Endothelial cell of umbilical vein (primary cell): Measurements from ENCODE around the gene IPO9. TPM values are rescaled to one million over a fixed set of nuclear protein-coding genes. Genes with fewer than 3 reads are reported as not detected.

ENCODE experiments used
- BruUV-seq: library from RNA; stranded (reverse); fragments of 400-500 nt; replicated peaks from 2 replicates; lab custom pipeline; 2021; lab: Mats Ljungman, UMichigan
- CTCF ChIA-PET: fragments of 300-600, 350-600 bp; sonication (Branson Sonifier 250); formaldehyde crosslinking; loops from one replicate; lab custom pipeline; 2021; ENCODE audit warnings: antibody characterized with exemption, inconsistent platforms; lab: Charles Lee
- POLR2A ChIA-PET: fragments of 300-600, 350-600 bp; sonication (Branson Sonifier 250); formaldehyde crosslinking; loops from one replicate; lab custom pipeline; 2021; ENCODE audit warnings: antibody characterized with exemption, inconsistent platforms; lab: Charles Lee
- DNase-seq: peaks from one replicate; pipeline ENCODE4 v3.0.0-alpha.2; 2011; ENCODE audit warnings: low read depth, low spot score
- FAIRE-seq: peaks from 2 replicates; lab custom pipeline; 2011; peaks lifted over from hg19 to GRCh38; lab: Jason Lieb, UNC
- H2AFZ ChIP-seq: 2 replicates; pipeline ENCODE4 v1.6.0; 2012; ENCODE audit warnings: low read depth, low read length, control low read depth, inconsistent platforms
- H3K27ac ChIP-seq: 2 replicates; pipeline ENCODE4 v1.5.1; 2011; ENCODE audit warnings: low read depth, mild to moderate bottlenecking, control low read depth, low read length, moderate library complexity; ENCODE audit not compliant: insufficient read depth
- H3K27me3 ChIP-seq, 2 experiments: 2 replicates each; pipeline versions ENCODE4 v1.6.0 to v1.6.1; 2011; ENCODE audit warnings: low read length in 2 of 2, mixed read lengths in 1 of 2; ENCODE audit not compliant: control insufficient read depth in 2 of 2, insufficient read depth in 2 of 2
- H3K36me3 ChIP-seq, 2 experiments: 2 replicates in 1 of 2; 3 replicates in 1 of 2; pipeline ENCODE4 v1.5.1; 2011; ENCODE audit warnings: low read length in 2 of 2, mild to moderate bottlenecking in 1 of 2, moderate library complexity in 1 of 2; ENCODE audit not compliant: control insufficient read depth in 2 of 2, insufficient read depth in 2 of 2; ENCODE audit errors: extremely low read depth in 1 of 2
- H3K4me1 ChIP-seq: 3 replicates; pipeline ENCODE4 v1.5.1; 2011; ENCODE audit warnings: mild to moderate bottlenecking, low read length; ENCODE audit not compliant: control insufficient read depth, insufficient read depth; ENCODE audit errors: extremely low read depth
- H3K4me2 ChIP-seq: 2 replicates; pipeline ENCODE4 v1.6.1; 2011; ENCODE audit warnings: low read length, control low read depth, mixed read lengths; ENCODE audit not compliant: insufficient read depth
- H3K4me3 ChIP-seq, 3 experiments: fragments of 200-600 bp in 1 of 3; sonication (generic), shearing (Covaris generic) in 1 of 3; replicated peaks in 1 of 3; 2 replicates each; pipeline ENCODE4 v1.5.1; 2011 to 2016; ENCODE audit warnings: control low read depth in 3 of 3, low read length in 3 of 3, mild to moderate bottlenecking in 2 of 3, inconsistent platforms in 1 of 3, low read depth in 1 of 3, moderate library complexity in 1 of 3; ENCODE audit not compliant: insufficient read depth in 1 of 3
- H3K79me2 ChIP-seq: 2 replicates; pipeline ENCODE4 v1.6.0; 2012; ENCODE audit warnings: low read length, inconsistent platforms; ENCODE audit not compliant: control insufficient read depth, insufficient read depth
- H3K9ac ChIP-seq: replicated peaks from 2 replicates; pipeline ENCODE3; 2011; ENCODE audit warnings: low read length, control low read depth; ENCODE audit not compliant: insufficient read depth; ENCODE audit errors: extremely low read depth
- H3K9me1 ChIP-seq: replicated peaks from 3 replicates; pipeline ENCODE4 v1.6.0; 2011; ENCODE audit warnings: mild to moderate bottlenecking, low read length; ENCODE audit not compliant: control insufficient read depth, insufficient read depth; ENCODE audit errors: extremely low read depth
- H3K9me3 ChIP-seq: replicated peaks from 2 replicates; pipeline ENCODE4 v1.5.1; 2012; ENCODE audit warnings: low read length, inconsistent platforms; ENCODE audit not compliant: control insufficient read depth, insufficient read depth
- H4K20me1 ChIP-seq: replicated peaks from 2 replicates; pipeline ENCODE3; 2011; ENCODE audit warnings: mild to moderate bottlenecking, low read length; ENCODE audit not compliant: control insufficient read depth, insufficient read depth; ENCODE audit errors: extremely low read depth
- CTCF ChIP-seq, 2 donors: IDR thresholded peaks; 1 replicate in 1 of 2; 2 replicates in 1 of 2; pipeline ENCODE4 v1.5.1; 2011; ENCODE audit warnings: low read length in 2 of 2, mild to moderate bottlenecking in 2 of 2, moderate library complexity in 2 of 2, control low read depth in 1 of 2, inconsistent platforms in 1 of 2, low read depth in 1 of 2; ENCODE audit not compliant: insufficient read depth in 1 of 2; ENCODE audit errors: extremely low read depth in 1 of 2
- EZH2 ChIP-seq: IDR thresholded peaks from 2 replicates; pipeline ENCODE4 v1.6.1; 2012; ENCODE audit warnings: borderline replicate concordance, low read depth, mild to moderate bottlenecking, moderate library complexity, low read length, inconsistent platforms; ENCODE audit not compliant: severe bottlenecking
- FOS ChIP-seq: IDR thresholded peaks from 2 replicates; pipeline ENCODE4 v1.6.1; 2011; ENCODE audit warnings: mild to moderate bottlenecking, low read length, moderate library complexity, borderline replicate concordance; ENCODE audit not compliant: insufficient read depth
- JUN ChIP-seq: IDR thresholded peaks from 2 replicates; pipeline ENCODE4 v1.6.1; 2011; ENCODE audit warnings: borderline replicate concordance, low read depth; ENCODE audit not compliant: insufficient read length, insufficient read depth
- MAX ChIP-seq: IDR thresholded peaks from 2 replicates; pipeline ENCODE4 v1.6.1; 2011; ENCODE audit not compliant: insufficient read depth, insufficient read length
- MYC ChIP-seq: IDR thresholded peaks from one replicate; pipeline ENCODE4 v1.6.1; 2011; ENCODE audit warnings: mild to moderate bottlenecking, low read depth, low read length
- POLR2A ChIP-seq: IDR thresholded peaks from 2 replicates; pipeline ENCODE4 v1.6.1; 2012; ENCODE audit warnings: low read depth, mild to moderate bottlenecking, control low read depth, low read length
- dilution Hi-C: fragments of 300-500 bp; cut with MboI; formaldehyde crosslinking; loops from one replicate; pipeline ENCODE4 v1.15.0; 2019; ENCODE audit warnings: low sequenced_read_pairs; ENCODE audit not compliant: extremely low pct_ligation_motif_present
- intact Hi-C: fragments of 100-400 bp; cut with micrococcal nuclease; formaldehyde crosslinking; loops from one replicate; pipeline ENCODE4 v1.10.0; 2022
- polyA plus RNA-seq, 4 experiments: library from polyadenylated mRNA; depleted of rRNA in 3 of 4; stranded (reverse) in 3 of 4; unstranded in 1 of 4; fragments of >200 nt; gene quantifications; 2 replicates each; pipeline versions ENCODE4 v1.2.1 to v1.2.3, GENCODE V29; 2011 to 2012; ENCODE audit warnings: missing spikeins in 1 of 4
- total RNA-seq: library from RNA; stranded (reverse); gene quantifications from 2 replicates; pipeline ENCODE4 v1.2.3, GENCODE V29; 2021

Gene IPO9
- total and polyA plus RNA-seq, 2 donors (not counting 3 experiments of a cell fraction or from before 2014, with no cell fraction given), result 53.4 to 104 TPM

GRCh38 chr1:201877877-201878401, 49.0 kb downstream of the IPO9 start:
- Histone ChIP-seq H3K4me3 (no peak overlapping the region), H3K4me1 (no peaks in the 10 kb centered on the region), H3K79me2 (no peaks in the 10 kb centered on the region), H3K9ac (no peak overlapping the region), H4K20me1 (no peaks in the 10 kb centered on the region), H3K9me3 (no peaks in the 10 kb centered on the region), H3K4me2 (no peak overlapping the region), H3K9me1 (no peaks in the 10 kb centered on the region), H3K27ac (no peak overlapping the region), H2AFZ (no peak overlapping the region), H3K27me3 (no peaks in the 10 kb centered on the region), H3K36me3 (peaks cover 17 to 25% of the 10 kb centered on the region in 2 experiments)
- intact Hi-C loops (no loop called here), dilution Hi-C loops (no loop called here)
- FAIRE-seq, result peak; percentile 90
- BruUV-seq, result no TSS peak
- TF ChIP-seq MAX (no peak), MYC (no peak), EZH2 (no peak), CTCF (IDR thresholded peaks at IDR 0.05; ENCODE audit: extremely low read depth in 1 of 2, insufficient read depth in 1 of 2, low read depth in 1 of 2, low read length in 2 of 2) (peak; percentile 53 to 67), POLR2A (no peak), FOS (no peak), JUN (no peak)
- DNase-seq, result peak; percentile 64
- POLR2A ChIA-PET, result interaction anchor here (0.5 kb wide), 1 partner anchor 100 kb away, joined by 5 read pairs; no protein-coding TSS in a partner anchor
- CTCF ChIA-PET, result interaction anchor here (0.6 to 4.4 kb wide), 36 partner anchors 9 to 347 kb away, joined by 3 to 99 read pairs (median 4); partner anchors contain the start of genes IPO9, LMOD1, RNPEP and SHISA4
